B cell (primary cell): ENCODE measurements around the gene STX8.
"Not testable (repeated sequence)": the region's sequence is repeated elsewhere in the genome, so short reads cannot be mapped to it uniquely, and the experiment has no call there.

Source experiments
- CTCF ChIP-seq: fragments of 200-600 bp; IDR thresholded peaks from one replicate; pipeline ENCODE4 v1.8.0; 2022; ENCODE audit warnings: antibody characterized with exemption, mild to moderate bottlenecking
- EZH2 ChIP-seq: IDR thresholded peaks from 2 replicates; pipeline ENCODE4 v1.6.1; 2012; ENCODE audit warnings: borderline replicate concordance, low read depth, mild to moderate bottlenecking, moderate library complexity, low read length; ENCODE audit not compliant: insufficient read depth, poor library complexity, severe bottlenecking

- not testable (repeated sequence) for TF ChIP-seq CTCF, EZH2
Measured at GRCh38 chr17:9355231-9355630, 220.4 kb downstream of the STX8 start.
